GM13976 (cell line): Measurements from ENCODE around the gene ABLIM3.

ENCODE experiments used
- DNase-seq: peaks from one replicate; pipeline ENCODE4 v3.0.0; 2012; ENCODE audit warnings: low spot score
- CTCF ChIP-seq: IDR thresholded peaks from 2 replicates; pipeline ENCODE4 v1.5.1; 2012; ENCODE audit warnings: borderline replicate concordance, mild to moderate bottlenecking; ENCODE audit not compliant: insufficient read depth; ENCODE audit errors: extremely low read depth, missing control alignments, control extremely low read depth
- in situ Hi-C: fragments of 300-500 bp; cut with MboI; formaldehyde crosslinking; loops from one replicate; pipeline ENCODE4 v1.12.0; 2022; ENCODE audit warnings: low sequenced_read_pairs, mixed read lengths, inconsistent platforms; ENCODE audit not compliant: unreplicated experiment

Gene ABLIM3

DNA sequence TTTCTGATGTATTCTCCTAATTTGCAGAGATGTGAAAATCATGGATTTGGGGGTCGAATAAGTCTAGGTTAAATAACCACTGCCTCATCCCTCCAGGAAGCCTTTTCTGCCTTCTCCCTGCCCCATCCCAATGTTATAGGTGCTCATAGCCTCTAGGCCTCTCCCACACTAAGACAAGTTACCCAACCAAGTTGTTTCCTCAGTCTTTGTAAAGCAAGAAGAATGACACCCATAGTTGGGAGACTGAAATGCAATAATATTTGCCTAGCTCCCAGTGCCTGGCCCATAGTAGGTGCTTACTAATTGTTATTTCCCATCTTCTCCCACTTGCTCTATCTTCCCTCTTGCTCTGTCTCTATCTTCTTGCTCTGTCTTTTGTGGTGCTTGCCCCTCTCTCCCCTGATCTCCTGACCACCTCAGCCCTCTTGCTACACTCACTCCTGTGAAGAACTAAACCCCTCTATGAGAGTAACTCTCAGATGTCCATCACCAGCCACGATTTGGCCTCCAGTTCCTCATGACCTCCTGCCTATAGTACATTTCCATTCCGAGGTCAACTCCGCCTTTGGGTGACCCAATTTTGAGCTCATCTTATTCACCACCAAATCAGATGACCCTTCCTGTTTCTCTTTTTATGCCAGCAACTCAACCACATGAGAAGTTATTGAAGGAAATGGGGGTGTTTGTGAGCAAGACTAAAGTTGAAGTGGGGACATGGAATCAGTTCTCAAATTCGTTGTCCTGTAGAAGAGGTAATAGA is 137.3 kb downstream of the ABLIM3 start:
- in situ Hi-C loops: no loop called here
- TF ChIP-seq CTCF: no peak
- no peak for DNase-seq

DNA sequence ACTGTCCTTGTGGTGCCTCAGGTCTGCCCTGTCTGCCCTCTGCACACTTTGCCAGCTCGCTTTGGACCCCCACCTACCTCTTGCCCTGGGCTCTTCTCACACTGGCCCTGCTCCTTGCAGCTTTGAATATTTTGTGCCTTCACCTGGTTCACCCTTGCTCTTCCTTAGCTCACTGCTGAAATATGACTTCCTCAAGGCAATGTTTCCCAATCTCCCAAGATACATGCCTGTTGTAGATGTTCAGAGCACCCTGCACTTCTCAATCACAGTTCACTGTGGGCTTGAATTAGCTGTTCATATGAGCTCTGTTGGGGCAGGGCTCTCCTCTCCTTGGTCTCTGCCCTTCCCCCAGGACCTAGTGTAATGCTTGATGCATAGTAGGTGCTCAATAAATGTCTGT is 138.4 kb downstream of the ABLIM3 start:
- no peak for TF ChIP-seq CTCF
- no peak for DNase-seq
- in situ Hi-C loops: no loop called here

DNA sequence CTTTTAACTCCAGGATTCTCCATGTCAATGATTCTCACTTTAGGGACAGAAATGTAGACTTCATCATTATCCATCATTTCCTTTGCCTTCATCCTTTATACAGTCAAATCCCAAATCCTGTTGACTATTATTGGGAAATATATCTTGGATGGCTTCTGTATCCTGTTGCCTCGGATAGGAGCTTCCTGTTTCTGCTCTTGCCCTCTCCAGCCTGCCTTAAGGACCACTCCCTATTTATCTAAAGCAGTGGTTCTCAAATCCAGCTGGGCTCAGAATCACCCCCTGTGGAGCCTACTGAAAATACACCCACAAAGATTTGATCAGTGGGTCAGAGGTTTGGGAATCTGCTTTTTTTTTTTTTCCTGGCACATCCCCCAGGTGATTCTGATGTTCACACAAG is 138.8 kb downstream of the ABLIM3 start:
- no peak for TF ChIP-seq CTCF
- DNase-seq: no peak
- in situ Hi-C loops: no loop called here

DNA sequence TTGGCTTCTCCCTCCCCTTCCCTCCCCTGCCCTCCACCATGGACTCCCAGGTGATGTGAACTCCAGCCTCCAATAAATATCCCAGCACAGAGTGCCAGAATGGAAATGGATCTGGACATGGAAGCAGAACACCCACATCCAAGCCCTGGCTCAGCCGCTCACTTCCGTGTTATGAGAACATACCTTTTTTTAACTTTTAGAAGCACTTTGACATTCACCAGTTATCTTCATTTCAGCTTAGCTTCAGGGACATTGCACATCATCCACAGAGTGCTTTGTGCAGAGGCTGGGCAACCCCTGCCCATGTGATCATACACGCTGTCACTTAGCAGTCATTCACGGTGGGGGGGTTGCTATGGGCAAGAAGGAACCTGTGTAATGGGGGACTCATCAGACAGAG is 139.5 kb downstream of the ABLIM3 start:
- DNase-seq: no peak
- in situ Hi-C loops: no loop called here
- TF ChIP-seq CTCF: no peak

GRCh38 chr5:149282027-149282965 is 141.0 kb downstream of the ABLIM3 start:
- no peak for TF ChIP-seq CTCF
- no peak for DNase-seq
- in situ Hi-C loops: no loop called here

GRCh38 chr5:149282966-149283332 is 141.7 kb downstream of the ABLIM3 start:
- DNase-seq: no peak
- TF ChIP-seq CTCF: no peak
- in situ Hi-C loops: no loop called here
